BLaER1 (cell line): ENCODE results near the gene CCDC63.

Experiments
- H3K27ac ChIP-seq: shearing (Covaris generic); formaldehyde crosslinking; 2 replicates; pipeline ENCODE4 v1.8.1; 2022
- H3K27me3 ChIP-seq: shearing (Covaris generic); formaldehyde crosslinking; 2 replicates; pipeline ENCODE4 v1.8.1; 2022
- H3K36me3 ChIP-seq: shearing (Covaris generic); formaldehyde crosslinking; 2 replicates; pipeline ENCODE4 v1.8.1; 2022
- H3K4me1 ChIP-seq: shearing (Covaris generic); formaldehyde crosslinking; 2 replicates; pipeline ENCODE4 v1.8.1; 2022
- H3K4me2 ChIP-seq: shearing (Covaris generic); formaldehyde crosslinking; 2 replicates; pipeline ENCODE4 v1.8.1; 2022
- H3K4me3 ChIP-seq: shearing (Covaris generic); formaldehyde crosslinking; 2 replicates; pipeline ENCODE4 v1.8.1; 2022
- H3K9ac ChIP-seq: shearing (Covaris generic); formaldehyde crosslinking; 2 replicates; pipeline ENCODE4 v1.8.1; 2022
- H3K9me3 ChIP-seq: shearing (Covaris generic); formaldehyde crosslinking; 2 replicates; pipeline ENCODE4 v1.8.1; 2022
- H4K20me1 ChIP-seq: shearing (Covaris generic); formaldehyde crosslinking; 2 replicates; pipeline ENCODE4 v1.8.1; 2022
- Cebpa-rat ChIP-seq: shearing (Covaris generic); IDR thresholded peaks from 2 replicates; pipeline ENCODE4 v1.8.1; 2022

The CCDC63 gene

GRCh38 chr12:110846615-110847566 lies at the start of gene CCDC63:
Gene CCDC63 (plus strand): TSS chr12:110846987. CDS start chr12:110852955, 5,968 bp downstream.
- H4K20me1 ChIP-seq, result no peaks in the 10 kb centered on the region
- H3K9me3 ChIP-seq, result no peaks in the 10 kb centered on the region
- H3K4me1 ChIP-seq, result peaks cover 4% of the 10 kb centered on the region; the same call in 1 of the 2 replicates
- H3K4me2 ChIP-seq, result peak within 1 kb of the TSS; percentile 80
- peaks cover 8% of the 10 kb centered on the region; the same call in 1 of the 2 replicates for H3K27me3 ChIP-seq
- no peaks in the 10 kb centered on the region for H3K36me3 ChIP-seq
- TF ChIP-seq Cebpa-rat, result no peak
- peak within 1 kb of the TSS; percentile 65; the same call in 1 of the 2 replicates for H3K27ac ChIP-seq
- peak within 1 kb of the TSS; percentile 71 for H3K4me3 ChIP-seq
- H3K9ac ChIP-seq, result peak within 1 kb of the TSS; percentile 78

DNA sequence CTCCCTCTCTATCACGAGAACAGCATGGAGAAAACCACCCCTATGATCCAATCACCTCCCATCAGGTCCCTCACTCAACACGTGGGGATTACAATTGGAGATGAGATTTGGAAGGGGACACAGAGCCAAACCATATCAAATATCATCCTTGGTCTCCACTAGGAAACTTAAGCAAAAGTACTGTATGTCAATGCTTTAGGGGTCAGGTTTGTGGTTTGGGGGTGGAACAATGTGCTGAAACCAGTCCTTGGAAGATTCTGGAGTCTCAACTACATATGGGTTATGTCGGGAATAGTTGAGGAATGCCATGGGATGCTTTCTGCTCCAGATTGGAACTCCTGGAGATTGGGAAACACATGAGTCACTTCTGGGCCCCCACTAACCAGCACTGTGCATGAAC lies 48.3 kb upstream of the CCDC63 start:
- H3K9me3 ChIP-seq, result peaks cover 13% of the 10 kb centered on the region
- H3K4me2 ChIP-seq, result no peak overlapping the region
- H3K4me3 ChIP-seq, result no peak overlapping the region
- no peak overlapping the region for H3K9ac ChIP-seq
- no peaks in the 10 kb centered on the region for H3K36me3 ChIP-seq
- no peaks in the 10 kb centered on the region for H3K4me1 ChIP-seq
- TF ChIP-seq Cebpa-rat, result no peak
- H3K27me3 ChIP-seq, result no peaks in the 10 kb centered on the region
- no peaks in the 10 kb centered on the region for H4K20me1 ChIP-seq
- H3K27ac ChIP-seq, result no peak overlapping the region

- no peaks in the 10 kb centered on the region for H3K36me3 ChIP-seq
- no peak overlapping the region for H3K9ac ChIP-seq
- no peak for TF ChIP-seq Cebpa-rat
- no peak overlapping the region for H3K4me2 ChIP-seq
- no peaks in the 10 kb centered on the region for H4K20me1 ChIP-seq
- no peak overlapping the region for H3K4me3 ChIP-seq
- H3K9me3 ChIP-seq, result peaks cover 26% of the 10 kb centered on the region
- no peak overlapping the region for H3K27ac ChIP-seq
- H3K4me1 ChIP-seq, result no peaks in the 10 kb centered on the region
- H3K27me3 ChIP-seq, result no peaks in the 10 kb centered on the region
These were observed 44.3 kb upstream of the CCDC63 start for GRCh38 chr12:110802489-110802888.

- no peaks in the 10 kb centered on the region for H3K4me1 ChIP-seq
- no peaks in the 10 kb centered on the region for H3K27me3 ChIP-seq
- H4K20me1 ChIP-seq, result no peaks in the 10 kb centered on the region
- H3K4me2 ChIP-seq, result no peak overlapping the region
- H3K9me3 ChIP-seq, result peaks cover 18% of the 10 kb centered on the region
- no peak overlapping the region for H3K9ac ChIP-seq
- TF ChIP-seq Cebpa-rat, result no peak
- H3K4me3 ChIP-seq, result no peak overlapping the region
- H3K36me3 ChIP-seq, result no peaks in the 10 kb centered on the region
- no peak overlapping the region for H3K27ac ChIP-seq
These were observed 42.4 kb upstream of the CCDC63 start for GRCh38 chr12:110804406-110804805.

DNA sequence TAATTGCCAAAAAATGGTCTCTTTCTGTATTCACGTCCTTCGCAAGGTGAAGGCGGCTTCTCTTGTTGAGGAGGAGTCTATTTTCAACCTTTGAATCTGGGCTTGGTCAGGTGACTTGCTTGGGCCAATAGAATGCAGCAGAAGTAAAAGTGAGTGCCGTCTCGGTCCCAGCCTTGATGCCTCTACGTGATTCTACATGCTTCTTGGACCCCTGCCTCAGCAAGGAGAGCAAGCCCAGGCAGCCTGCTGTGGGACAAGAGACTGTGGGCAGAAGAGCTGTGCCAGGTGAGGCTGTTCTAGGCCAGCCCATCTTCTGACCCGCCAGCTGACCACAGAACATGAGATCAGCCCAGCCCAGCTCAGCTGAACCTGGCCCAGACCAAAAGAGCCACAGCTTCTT lies 39.1 kb upstream of the CCDC63 start:
- Histone ChIP-seq H3K4me2 (no peak overlapping the region), H3K27me3 (no peaks in the 10 kb centered on the region), H3K4me3 (no peak overlapping the region), H3K36me3 (no peaks in the 10 kb centered on the region), H3K27ac (no peak overlapping the region), H3K4me1 (peaks cover 8% of the 10 kb centered on the region), H3K9ac (no peak overlapping the region), H3K9me3 (peaks cover 13% of the 10 kb centered on the region), H4K20me1 (no peaks in the 10 kb centered on the region)
- TF ChIP-seq Cebpa-rat, result no peak

GRCh38 chr12:110809149-110809548 lies 37.6 kb upstream of the CCDC63 start:
- no peak for TF ChIP-seq Cebpa-rat
- H3K4me2 ChIP-seq, result no peak overlapping the region
- no peak overlapping the region for H3K9ac ChIP-seq
- H3K4me3 ChIP-seq, result no peak overlapping the region
- H3K36me3 ChIP-seq, result no peaks in the 10 kb centered on the region
- no peaks in the 10 kb centered on the region for H4K20me1 ChIP-seq
- H3K9me3 ChIP-seq, result peaks cover 7% of the 10 kb centered on the region
- H3K27ac ChIP-seq, result no peak overlapping the region
- no peaks in the 10 kb centered on the region for H3K27me3 ChIP-seq
- peaks cover 8% of the 10 kb centered on the region for H3K4me1 ChIP-seq

- Histone ChIP-seq H4K20me1 (no peaks in the 10 kb centered on the region), H3K36me3 (no peaks in the 10 kb centered on the region), H3K9me3 (no peaks in the 10 kb centered on the region), H3K27ac (no peak overlapping the region), H3K4me2 (no peak overlapping the region), H3K27me3 (no peaks in the 10 kb centered on the region), H3K4me3 (no peak overlapping the region), H3K4me1 (peaks cover 8% of the 10 kb centered on the region), H3K9ac (no peak overlapping the region)
- TF ChIP-seq Cebpa-rat, result no peak
These were observed 34.8 kb upstream of the CCDC63 start for GRCh38 chr12:110811972-110812371.

DNA sequence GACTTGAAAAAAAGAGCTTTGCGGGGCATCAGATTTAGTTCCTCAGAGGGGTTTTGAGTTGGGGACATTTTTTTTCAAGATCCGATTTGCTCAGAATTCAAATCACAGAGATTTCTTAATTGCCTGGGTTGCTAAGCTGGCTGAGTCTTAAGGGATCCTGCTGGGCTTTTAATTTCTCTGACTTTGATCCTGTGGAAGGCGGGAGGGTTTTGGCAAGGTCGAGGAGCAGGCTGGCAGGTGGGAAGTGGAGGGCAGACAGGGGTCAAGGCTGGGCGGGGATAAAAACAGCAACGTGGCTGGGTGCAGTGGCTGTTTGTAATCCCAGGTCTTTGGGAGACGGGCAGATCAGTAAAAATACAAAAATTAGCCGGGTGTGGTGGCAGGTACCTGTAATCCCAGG lies 33.5 kb upstream of the CCDC63 start:
- Histone ChIP-seq H4K20me1 (no peaks in the 10 kb centered on the region), H3K9ac (no peak overlapping the region), H3K27me3 (no peaks in the 10 kb centered on the region), H3K27ac (no peak overlapping the region), H3K4me3 (no peak overlapping the region), H3K4me1 (peaks cover 8% of the 10 kb centered on the region), H3K9me3 (no peaks in the 10 kb centered on the region), H3K36me3 (no peaks in the 10 kb centered on the region), H3K4me2 (no peak overlapping the region)
- TF ChIP-seq Cebpa-rat, result no peak

DNA sequence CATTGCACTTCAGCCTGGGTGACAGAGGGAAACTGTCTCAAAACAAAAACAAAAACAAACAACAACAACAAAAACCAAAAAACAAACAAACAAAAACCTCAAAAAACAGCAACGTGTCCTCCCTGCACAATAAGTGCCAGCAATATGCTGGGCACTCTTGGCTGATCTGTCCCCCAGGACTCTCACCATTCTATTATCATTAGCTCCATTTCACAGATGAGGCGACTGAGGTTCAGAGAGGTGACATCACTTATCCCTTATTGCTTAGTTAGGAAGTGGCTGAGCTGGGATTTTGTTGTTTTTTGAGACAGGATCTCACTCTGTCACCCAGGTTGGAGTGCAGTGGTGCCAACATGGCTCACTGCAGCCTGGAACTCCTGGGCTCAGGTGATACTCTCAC lies 33.0 kb upstream of the CCDC63 start:
- H3K9ac ChIP-seq, result no peak overlapping the region
- H3K4me3 ChIP-seq, result no peak overlapping the region
- no peaks in the 10 kb centered on the region for H3K9me3 ChIP-seq
- H3K36me3 ChIP-seq, result no peaks in the 10 kb centered on the region
- no peak overlapping the region for H3K27ac ChIP-seq
- no peak for TF ChIP-seq Cebpa-rat
- H3K4me1 ChIP-seq, result peaks cover 8% of the 10 kb centered on the region
- no peak overlapping the region for H3K4me2 ChIP-seq
- no peaks in the 10 kb centered on the region for H4K20me1 ChIP-seq
- H3K27me3 ChIP-seq, result no peaks in the 10 kb centered on the region

DNA sequence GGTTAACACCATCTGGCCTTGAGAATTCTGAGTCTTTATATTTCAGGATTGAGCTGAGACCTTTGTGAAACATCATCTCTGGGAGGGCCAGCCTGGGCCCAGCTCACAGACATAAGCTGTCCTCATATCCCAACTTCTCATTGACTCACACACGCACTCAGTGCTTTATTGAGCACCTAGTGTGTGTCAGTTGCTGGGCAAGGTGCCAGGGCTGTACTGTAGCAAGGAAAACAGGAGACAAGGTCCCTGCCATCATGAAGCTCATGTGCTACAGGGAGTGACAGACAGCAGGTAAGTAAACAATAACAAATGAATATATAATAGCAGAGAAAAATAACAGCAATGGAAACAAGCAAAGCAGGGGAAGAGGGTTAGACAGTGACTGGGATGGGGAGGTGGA lies 30.5 kb upstream of the CCDC63 start:
- Histone ChIP-seq H3K4me3 (no peak overlapping the region), H3K9me3 (no peaks in the 10 kb centered on the region), H3K36me3 (no peaks in the 10 kb centered on the region), H3K4me2 (no peak overlapping the region), H3K4me1 (no peaks in the 10 kb centered on the region), H3K9ac (no peak overlapping the region), H4K20me1 (no peaks in the 10 kb centered on the region), H3K27me3 (no peaks in the 10 kb centered on the region), H3K27ac (no peak overlapping the region)
- no peak for TF ChIP-seq Cebpa-rat
